ENCODE results near the gene EXOC1.

DNA sequence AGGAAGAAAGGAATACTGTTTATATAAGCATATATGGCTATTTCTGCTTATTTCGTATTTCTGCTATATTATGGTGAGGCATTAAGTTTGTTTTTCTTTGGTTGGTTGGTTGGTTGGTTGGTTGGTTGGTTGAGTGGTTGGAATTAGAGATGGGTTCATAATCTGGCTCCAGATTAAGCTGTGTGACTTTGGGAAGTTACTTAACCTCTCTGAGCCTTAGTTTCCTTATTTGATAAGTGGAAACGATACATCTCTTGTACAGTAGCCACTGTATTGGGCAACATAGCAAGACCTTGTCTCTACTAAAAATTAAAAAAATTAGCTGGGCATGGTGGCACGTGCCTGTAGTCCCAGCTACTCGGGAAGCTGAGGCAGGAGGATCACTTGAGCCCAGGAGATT lies 49.2 kb downstream of the EXOC1 start:
- TF ChIP-seq CTCF (conservative IDR thresholded peaks at IDR 0.05; ENCODE audit: low read length) (no peak), EZH2phosphoT487 (IDR thresholded peaks at IDR 0.05; ENCODE audit: borderline replicate concordance) (no peak)
